Upper lobe of left lung (tissue), 6 donors: ENCODE results near the gene MINAR1. TPM values are rescaled to one million over a fixed set of nuclear protein-coding genes. Genes with fewer than 3 reads are reported as not detected.

ENCODE experiments used
- ATAC-seq, 2 donors: fragments of 200-7000 bp; cut with Tn5 transposase; one replicate each; pipeline ENCODE4 v1.9.1; 2022; ENCODE audit warnings: mild to moderate bottlenecking in 2 of 2, moderate library complexity in 2 of 2; ENCODE audit not compliant: low FRiP score in 2 of 2
- DNase-seq, 2 donors: peaks; one replicate each; pipeline ENCODE4 v3.0.0-alpha.2; 2019 to 2020
- H3K27ac ChIP-seq, 4 donors: fragments of 200-600 bp; sonication (generic); one replicate each; pipeline ENCODE4 v1.5.1; 2016 to 2019
- H3K27me3 ChIP-seq, 4 donors: fragments of 200-600 bp; sonication (generic); one replicate each; pipeline ENCODE4 v1.5.1; 2017 to 2019
- H3K36me3 ChIP-seq, 4 donors: fragments of 200-600 bp; sonication (generic); one replicate each; pipeline ENCODE4 v1.5.1; 2016 to 2019
- H3K4me1 ChIP-seq, 4 donors: fragments of 200-600 bp; sonication (generic); one replicate each; pipeline ENCODE4 v1.5.1; 2018 to 2019
- H3K4me3 ChIP-seq, 4 donors: fragments of 200-600 bp; sonication (generic); one replicate each; pipeline ENCODE4 v1.5.1; 2017 to 2019; ENCODE audit warnings: mild to moderate bottlenecking in 2 of 4, moderate library complexity in 1 of 4
- H3K9me3 ChIP-seq, 4 donors: fragments of 200-600 bp; sonication (generic); one replicate each; pipeline ENCODE4 v1.5.1; 2018 to 2019
- CTCF ChIP-seq, 6 experiments: fragments of 450-650 bp in 4 of 6; fragments of 200-600 bp in 2 of 6; sonication (generic) in 2 of 6; IDR thresholded peaks; one replicate each; pipeline ENCODE4 v1.5.1; 2016 to 2019; ENCODE audit warnings: antibody characterized with exemption in 6 of 6
- EP300 ChIP-seq, 4 donors: sonication (generic); formaldehyde crosslinking; IDR thresholded peaks; one replicate each; pipeline ENCODE4 v1.5.1; 2017; ENCODE audit warnings: antibody characterized with exemption in 4 of 4, control low read depth in 2 of 4
- POLR2A ChIP-seq, 4 donors: fragments of 450-650 bp; IDR thresholded peaks; one replicate each; pipeline ENCODE4 v1.5.1; 2016 to 2017; ENCODE audit warnings: antibody characterized with exemption in 4 of 4, mild to moderate bottlenecking in 2 of 4
- POLR2AphosphoS5 ChIP-seq, 2 donors: sonication (generic); formaldehyde crosslinking; IDR thresholded peaks; one replicate each; pipeline ENCODE4 v1.5.1; 2017; ENCODE audit warnings: antibody characterized with exemption in 2 of 2
- WGBS, 2 donors: methylation state at CpG; one replicate each; pipeline ENCODE4 v1.1.5; 2017 to 2018; 5-methylcytosine and 5-hydroxymethylcytosine counted together
- total RNA-seq, 6 donors: library from RNA; depleted of rRNA in 4 of 6; stranded (reverse); fragments of >200 nt in 4 of 6; gene quantifications; one replicate each; pipeline versions ENCODE4 v1.1.0 to v1.2.1, GENCODE V29; 2016 to 2021
- donor health status: DM: no; HTN: no; CAD: no; lungs with moderate emphysema.
- donor health status: DM: no; HTN: yes; CAD: no; lungs with severe emphysema.

Gene MINAR1
- total RNA-seq, 6 donors from 2014 or later = 0.15 to 0.67 (median 0.30) TPM; not detected in 1

GRCh38 chr15:79458491-79458890 lies 26.4 kb downstream of the MINAR1 start:
- Histone ChIP-seq H3K9me3 (no peaks in the 10 kb centered on the region), H3K4me3 (no peak overlapping the region), H3K36me3 (no peaks in the 10 kb centered on the region), H3K27me3 (no peaks in the 10 kb centered on the region), H3K4me1 (no peaks in the 10 kb centered on the region), H3K27ac (no peak overlapping the region)
- no peak for ATAC-seq
- TF ChIP-seq POLR2AphosphoS5 (IDR thresholded peaks at IDR 0.05) = no peak
- no peak for TF ChIP-seq POLR2A (IDR thresholded peaks at IDR 0.05)
- no peak for TF ChIP-seq CTCF (IDR thresholded peaks at IDR 0.05)
- no peak for TF ChIP-seq EP300 (IDR thresholded peaks at IDR 0.05)
- DNase-seq = no peak
- WGBS, 2 donors = 84 to 86% methylated on average over 6 of the region's 6 CpGs

- no peak for TF ChIP-seq POLR2A (IDR thresholded peaks at IDR 0.05)
- no peak for TF ChIP-seq EP300 (IDR thresholded peaks at IDR 0.05)
- TF ChIP-seq CTCF (IDR thresholded peaks at IDR 0.05) = no peak
- no peak for TF ChIP-seq POLR2AphosphoS5 (IDR thresholded peaks at IDR 0.05)
- no peaks in the 10 kb centered on the region for H3K36me3 ChIP-seq
Measured at GRCh38 chr15:79459666-79460065, 27.5 kb downstream of the MINAR1 start.

GRCh38 chr15:79463043-79463780 lies 31.1 kb downstream of the MINAR1 start:
- H3K4me1 ChIP-seq = no peaks in the 10 kb centered on the region
- DNase-seq (peak in 1 of 2 donors; percentile 30), ATAC-seq (no peak)
- TF ChIP-seq POLR2AphosphoS5 (IDR thresholded peaks at IDR 0.05) (no peak), EP300 (IDR thresholded peaks at IDR 0.05) (no peak), CTCF (IDR thresholded peaks at IDR 0.05) (no peak), POLR2A (IDR thresholded peaks at IDR 0.05) (no peak)
- H3K27me3 ChIP-seq = no peaks in the 10 kb centered on the region
- H3K4me3 ChIP-seq = no peak overlapping the region
- no peaks in the 10 kb centered on the region for H3K9me3 ChIP-seq
- 73 to 87% methylated on average over 12 to 18 of the region's 18 CpGs for WGBS, 2 donors
- no peaks in the 10 kb centered on the region for H3K36me3 ChIP-seq
- no peak overlapping the region for H3K27ac ChIP-seq

More at GRCh38 chr15:79459666-79460065, 27.5 kb downstream of the MINAR1 start:
- 93 to 100% methylated on average over 1 of the region's 1 CpG for WGBS, 2 donors
- ATAC-seq (no peak), DNase-seq (no peak)
- Histone ChIP-seq H3K4me3 (no peak overlapping the region), H3K27ac (no peak overlapping the region), H3K9me3 (no peaks in the 10 kb centered on the region), H3K4me1 (no peaks in the 10 kb centered on the region), H3K27me3 (no peaks in the 10 kb centered on the region)

DNA sequence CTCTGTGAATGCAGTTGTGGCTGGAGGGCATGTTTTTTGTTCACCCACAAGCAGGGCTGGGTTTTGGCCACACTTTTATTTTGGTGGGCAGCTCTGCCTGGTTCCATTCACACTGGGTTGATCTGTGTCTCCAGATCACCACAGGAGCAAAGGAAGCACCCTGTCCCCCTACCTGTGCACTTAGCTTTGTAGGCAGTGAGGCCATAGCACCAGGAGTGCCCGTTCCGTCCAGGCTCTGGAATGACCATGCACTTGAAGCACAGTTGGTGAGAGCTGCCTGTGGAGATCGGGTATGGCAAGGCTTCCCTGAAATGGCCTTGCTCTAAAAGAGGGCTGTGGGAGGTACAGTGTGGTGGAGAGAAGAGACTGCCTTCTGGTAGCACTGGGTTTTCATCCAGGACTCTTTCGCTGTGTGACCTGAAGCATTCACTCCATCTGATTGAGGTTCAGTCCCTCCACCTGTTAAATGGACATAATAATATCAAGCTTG lies 31.7 kb downstream of the MINAR1 start:
- WGBS, 2 donors = 78 to 90% methylated on average over 4 of the region's 4 CpGs
- TF ChIP-seq POLR2AphosphoS5 (IDR thresholded peaks at IDR 0.05) (no peak), EP300 (IDR thresholded peaks at IDR 0.05) (no peak), POLR2A (IDR thresholded peaks at IDR 0.05) (no peak), CTCF (IDR thresholded peaks at IDR 0.05) (no peak)
- H3K36me3 ChIP-seq = no peaks in the 10 kb centered on the region
- no peak for ATAC-seq
- DNase-seq = no peak
- H3K27ac ChIP-seq = no peak overlapping the region
- no peaks in the 10 kb centered on the region for H3K4me1 ChIP-seq
- no peaks in the 10 kb centered on the region for H3K9me3 ChIP-seq
- no peak overlapping the region for H3K4me3 ChIP-seq
- H3K27me3 ChIP-seq = no peaks in the 10 kb centered on the region

DNA sequence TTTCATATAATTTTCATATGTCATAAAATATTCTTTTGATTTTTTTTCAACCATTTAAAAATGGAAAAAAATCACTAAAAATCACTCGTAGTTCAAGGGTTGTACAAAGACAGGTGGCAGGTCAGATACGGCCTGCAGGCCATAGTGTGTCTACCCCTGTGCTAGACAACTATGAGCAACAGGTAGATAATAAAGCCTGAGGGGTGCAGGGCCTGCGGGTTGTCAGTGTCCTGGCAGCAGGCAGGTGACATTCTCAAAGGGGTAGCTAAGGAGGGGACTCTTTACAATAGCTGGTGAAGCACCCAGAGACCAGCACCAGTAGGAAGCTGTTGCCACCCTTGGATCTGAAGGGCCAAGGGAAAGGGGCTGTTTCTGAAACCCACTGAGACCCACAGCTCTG lies 34.4 kb downstream of the MINAR1 start:
- Histone ChIP-seq H3K27ac (no peak overlapping the region), H3K27me3 (no peaks in the 10 kb centered on the region), H3K4me1 (no peaks in the 10 kb centered on the region), H3K4me3 (no peak overlapping the region), H3K9me3 (no peaks in the 10 kb centered on the region), H3K36me3 (no peaks in the 10 kb centered on the region)
- TF ChIP-seq EP300 (IDR thresholded peaks at IDR 0.05) (no peak), POLR2AphosphoS5 (IDR thresholded peaks at IDR 0.05) (no peak), CTCF (IDR thresholded peaks at IDR 0.05) (no peak), POLR2A (IDR thresholded peaks at IDR 0.05) (no peak)
- 86 to 88% methylated on average over 3 of the region's 3 CpGs for WGBS, 2 donors
- no peak for DNase-seq
- no peak for ATAC-seq
